NCI-H748 (cell line): Measurements from ENCODE around the gene SIPA1L3.
"Not testable (repeated sequence)": the region's sequence is repeated elsewhere in the genome, so short reads cannot be mapped to it uniquely, and the experiment has no call there.

ENCODE experiments used
- DNase-seq: peaks from one replicate; lab custom pipeline; 2025; ENCODE audit not compliant: unreplicated experiment; lab: John Stamatoyannopoulos, UW

Gene SIPA1L3

GRCh38 chr19:37906869-37907734, at the start of gene SIPA1L3:
Gene SIPA1L3, plus strand, starts transcription at chr19:37907208. Its CDS starts 174,358 bp downstream, at chr19:38081566.
- DNase-seq: peak; percentile 99

GRCh38 chr19:37864501-37864900, 42.5 kb upstream of the SIPA1L3 start:
- no peak for DNase-seq

- not testable (repeated sequence) for DNase-seq
Observed at GRCh38 chr19:37865930-37866329, 41.1 kb upstream of the SIPA1L3 start.

DNA sequence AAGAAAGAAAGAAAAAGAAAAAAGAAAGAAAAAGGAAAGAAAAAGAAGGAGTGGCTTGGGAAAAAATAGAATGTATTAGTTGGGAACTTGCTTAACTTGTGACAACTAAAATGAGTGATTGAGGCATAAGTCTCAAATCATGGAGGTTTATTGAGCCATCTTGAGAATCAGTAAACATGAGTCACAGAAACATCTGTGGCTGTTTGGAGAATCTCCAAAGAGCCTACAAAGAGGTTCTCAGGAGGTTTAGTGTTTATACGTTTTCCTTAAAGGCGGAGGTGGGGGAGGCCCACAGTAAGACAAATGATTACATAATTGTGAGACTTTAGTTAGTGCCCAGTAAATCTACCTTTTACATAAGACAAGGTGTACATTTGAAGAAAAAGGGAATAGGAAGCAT, 39.2 kb upstream of the SIPA1L3 start:
- DNase-seq: no peak

- DNase-seq: no peak
Observed at GRCh38 chr19:37869766-37870340, 37.2 kb upstream of the SIPA1L3 start.

DNA sequence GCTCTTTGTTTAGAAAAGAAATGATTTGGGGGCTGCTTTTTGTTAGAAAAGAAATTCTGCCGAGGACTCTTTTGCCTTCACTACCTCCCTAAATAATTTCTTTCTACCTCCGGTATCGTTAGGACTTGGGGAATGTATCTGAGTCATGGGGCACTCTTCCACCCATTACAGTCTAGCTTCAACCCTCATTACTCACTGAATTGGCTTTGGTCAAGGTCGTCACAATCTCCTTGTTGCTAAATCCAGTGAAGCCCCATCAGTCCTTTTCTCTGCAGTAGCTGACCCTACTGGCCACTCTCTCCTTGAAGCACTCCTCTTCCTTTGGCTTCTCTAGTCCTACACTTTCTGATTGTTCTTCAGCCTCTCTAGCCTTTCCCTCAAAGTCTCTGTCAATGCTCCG, 34.6 kb upstream of the SIPA1L3 start:
- no peak for DNase-seq

GRCh38 chr19:37874784-37875183, 32.2 kb upstream of the SIPA1L3 start:
- no peak for DNase-seq

GRCh38 chr19:37876032-37876431, 31.0 kb upstream of the SIPA1L3 start:
- no peak for DNase-seq

- DNase-seq: no peak
Observed at GRCh38 chr19:37877147-37877546, 29.9 kb upstream of the SIPA1L3 start.

DNA sequence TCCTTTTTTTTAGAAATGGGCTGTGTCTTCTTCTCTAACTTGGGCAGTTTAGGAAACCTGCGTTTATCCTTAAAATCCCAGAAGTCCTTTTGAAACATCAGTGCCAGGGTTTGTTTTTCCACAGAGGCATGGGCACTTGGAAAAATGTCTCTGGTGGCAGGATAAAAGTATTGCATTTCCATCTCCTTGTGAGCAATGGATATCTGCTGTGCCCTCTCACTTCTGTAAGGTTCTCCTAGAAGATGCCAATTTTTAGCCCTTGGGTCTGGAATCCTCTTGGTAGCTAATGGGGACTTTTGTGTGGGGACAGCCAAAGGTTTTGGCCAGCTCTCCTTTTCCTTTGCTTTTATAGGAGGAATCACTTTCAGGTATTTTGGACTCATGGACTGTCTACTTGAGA, 21.6 kb upstream of the SIPA1L3 start:
- DNase-seq: no peak

DNA sequence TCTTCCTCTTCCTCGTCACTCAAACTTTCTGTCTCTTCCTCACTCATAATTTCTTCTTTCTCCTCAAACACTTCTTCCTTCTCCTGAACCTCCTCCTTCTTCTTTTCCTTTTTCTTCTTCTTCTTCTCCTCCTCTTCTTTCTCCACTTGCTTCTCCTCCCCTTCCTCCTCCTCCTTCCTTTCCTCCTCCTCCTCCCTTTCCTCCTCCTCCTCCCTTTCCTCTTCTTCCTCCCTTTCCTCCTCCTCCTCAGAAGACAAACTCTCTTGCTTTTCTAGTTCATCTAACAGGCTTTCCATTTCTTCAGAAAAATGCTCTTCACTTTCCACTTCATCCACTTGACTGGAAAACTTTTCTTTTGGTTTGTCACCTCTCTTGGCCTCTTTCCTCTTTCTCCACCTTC, 20.4 kb upstream of the SIPA1L3 start:
- DNase-seq: no peak

DNA sequence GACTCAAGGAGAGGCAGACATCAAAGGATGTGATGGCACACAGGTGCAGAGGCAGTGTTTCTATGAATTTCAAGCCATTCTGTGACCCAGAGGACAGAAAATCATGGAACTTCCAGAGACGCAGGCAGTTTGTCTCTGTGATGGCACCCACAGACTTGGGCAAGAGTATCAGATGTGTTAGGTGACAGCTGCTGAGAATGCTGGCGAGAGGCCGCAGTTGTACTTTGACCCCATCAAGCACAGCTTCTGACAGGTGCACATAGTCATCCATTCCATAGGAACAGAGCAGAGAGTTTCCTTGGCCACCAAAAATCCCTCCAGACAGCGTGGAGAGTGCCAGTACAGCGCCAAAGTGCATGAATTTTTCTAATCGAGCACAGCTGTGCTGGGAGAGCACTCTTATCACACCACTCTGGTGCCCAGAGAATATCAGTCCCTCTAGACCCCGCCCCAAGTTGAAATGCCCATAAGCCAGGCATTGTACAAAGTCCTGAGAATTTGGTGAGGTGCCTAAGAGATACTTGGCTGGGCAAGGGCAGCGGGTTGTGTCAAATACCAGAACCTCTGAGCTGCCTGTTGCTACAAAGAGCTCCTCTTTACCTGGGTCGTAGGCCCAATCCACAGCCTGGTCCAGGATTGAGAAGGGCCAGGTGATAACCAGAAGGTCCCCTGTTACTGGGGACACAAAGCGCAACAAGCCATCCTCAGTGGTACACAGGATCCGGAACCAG, 13.0 kb upstream of the SIPA1L3 start:
- DNase-seq: no peak

DNA sequence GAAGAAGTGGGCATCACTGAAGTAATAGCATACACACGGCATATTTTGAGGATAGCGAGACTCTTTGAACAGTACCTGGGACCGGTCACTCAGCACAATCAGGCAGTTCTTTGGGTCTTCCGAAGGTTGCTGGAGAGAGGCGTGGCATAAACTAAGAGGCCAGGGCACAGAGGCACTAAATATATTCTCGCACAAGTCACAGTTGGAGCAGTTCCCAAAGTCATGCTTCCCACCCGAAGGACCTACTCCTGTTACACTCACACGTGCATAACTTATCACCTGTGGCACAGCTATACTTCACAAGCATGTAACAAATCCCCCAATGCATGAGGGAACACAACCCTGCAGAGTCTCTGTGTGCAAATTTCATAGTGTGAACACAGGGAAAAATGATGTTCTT, 10.8 kb upstream of the SIPA1L3 start:
- no peak for DNase-seq

- no peak for DNase-seq
Observed at GRCh38 chr19:37899453-37899852, 7.6 kb upstream of the SIPA1L3 start.

GRCh38 chr19:37899966-37900365, 7.0 kb upstream of the SIPA1L3 start:
- DNase-seq: no peak

DNA sequence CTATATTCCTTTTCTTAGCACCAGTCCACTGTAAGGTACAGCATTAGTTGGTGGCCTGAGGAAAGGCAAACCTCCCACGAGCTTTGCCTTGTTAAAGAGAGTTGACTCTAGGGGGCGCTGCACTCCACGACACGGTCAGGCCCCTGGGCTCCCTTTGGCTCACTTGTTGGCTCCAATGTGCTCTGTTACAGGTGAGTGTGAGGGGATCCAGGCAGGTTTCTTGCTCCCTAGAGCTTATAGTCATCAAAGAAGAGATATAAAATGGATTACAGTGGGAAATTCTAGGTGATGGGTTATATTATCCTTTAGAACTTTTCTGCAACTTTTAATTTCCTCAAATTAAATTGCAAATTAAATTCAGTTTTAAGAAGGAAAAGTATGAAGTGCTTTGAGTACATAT, 4.3 kb upstream of the SIPA1L3 start:
- peak; percentile 90 for DNase-seq

- DNase-seq: no peak
Observed at GRCh38 chr19:37903096-37903495, 3.9 kb upstream of the SIPA1L3 start.

DNA sequence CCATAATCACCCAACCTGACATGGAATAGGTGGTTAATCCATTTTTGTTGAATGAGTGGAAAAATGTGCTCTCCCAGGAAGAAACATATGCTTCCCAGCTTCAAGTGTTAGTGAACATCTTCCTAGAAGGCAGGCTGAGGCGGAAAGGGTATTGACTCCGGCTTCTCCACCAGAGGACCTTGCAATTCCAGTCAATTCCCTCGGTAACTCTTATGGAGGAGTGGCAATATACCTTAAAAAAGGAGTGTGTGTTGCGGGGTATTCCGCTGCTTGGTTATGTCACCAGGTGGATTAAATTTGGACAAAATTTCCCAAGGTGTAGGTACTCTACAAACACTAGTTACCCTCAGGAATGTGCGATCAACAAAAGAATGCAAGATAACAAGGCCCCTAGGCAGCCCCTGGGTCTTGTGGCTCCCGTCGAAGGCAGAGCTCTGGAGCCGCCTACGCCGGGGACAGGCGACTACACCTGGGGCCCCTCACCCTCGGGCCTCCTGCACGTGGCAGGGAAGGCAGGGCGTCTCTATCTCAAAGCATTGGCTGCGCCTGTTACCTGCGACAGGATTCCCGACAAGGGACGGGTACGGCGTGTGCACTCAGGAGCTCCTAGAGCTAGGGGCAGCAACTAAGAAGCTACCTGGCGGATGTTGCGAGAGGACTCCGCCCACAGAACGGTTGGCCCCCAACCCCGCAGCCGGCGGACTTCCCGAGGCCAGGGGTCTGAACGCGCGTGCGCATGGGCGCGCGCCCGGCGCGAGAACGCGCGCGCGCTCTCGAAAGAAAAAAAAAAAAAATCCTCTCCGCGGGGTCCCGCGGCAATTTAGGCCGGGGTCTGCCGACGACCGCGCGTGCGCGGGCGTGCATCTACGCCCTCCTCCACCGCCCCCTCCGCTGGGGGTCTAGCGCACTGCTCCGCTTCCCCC, 801 bp upstream of the SIPA1L3 start, which contains the start of gene WDR87:
Gene WDR87 (minus strand): TSS at position 649 of the 923 bp plus-strand sequence. CDS start 8,355 bp downstream, outside the sequence.
- peak; percentile 96 for DNase-seq

GRCh38 chr19:37907735-37908455, 887 bp downstream of the SIPA1L3 start:
- peak; percentile 48 for DNase-seq

GRCh38 chr19:37909661-37910199, 2.7 kb downstream of the SIPA1L3 start:
- DNase-seq: no peak
